HCEC 1CT (cell line): ENCODE measurements around the gene SRC.

Source experiments
- DNase-seq: peaks from one replicate; pipeline ENCODE4 v3.0.0-alpha.2; 2017

SRC gene

DNA sequence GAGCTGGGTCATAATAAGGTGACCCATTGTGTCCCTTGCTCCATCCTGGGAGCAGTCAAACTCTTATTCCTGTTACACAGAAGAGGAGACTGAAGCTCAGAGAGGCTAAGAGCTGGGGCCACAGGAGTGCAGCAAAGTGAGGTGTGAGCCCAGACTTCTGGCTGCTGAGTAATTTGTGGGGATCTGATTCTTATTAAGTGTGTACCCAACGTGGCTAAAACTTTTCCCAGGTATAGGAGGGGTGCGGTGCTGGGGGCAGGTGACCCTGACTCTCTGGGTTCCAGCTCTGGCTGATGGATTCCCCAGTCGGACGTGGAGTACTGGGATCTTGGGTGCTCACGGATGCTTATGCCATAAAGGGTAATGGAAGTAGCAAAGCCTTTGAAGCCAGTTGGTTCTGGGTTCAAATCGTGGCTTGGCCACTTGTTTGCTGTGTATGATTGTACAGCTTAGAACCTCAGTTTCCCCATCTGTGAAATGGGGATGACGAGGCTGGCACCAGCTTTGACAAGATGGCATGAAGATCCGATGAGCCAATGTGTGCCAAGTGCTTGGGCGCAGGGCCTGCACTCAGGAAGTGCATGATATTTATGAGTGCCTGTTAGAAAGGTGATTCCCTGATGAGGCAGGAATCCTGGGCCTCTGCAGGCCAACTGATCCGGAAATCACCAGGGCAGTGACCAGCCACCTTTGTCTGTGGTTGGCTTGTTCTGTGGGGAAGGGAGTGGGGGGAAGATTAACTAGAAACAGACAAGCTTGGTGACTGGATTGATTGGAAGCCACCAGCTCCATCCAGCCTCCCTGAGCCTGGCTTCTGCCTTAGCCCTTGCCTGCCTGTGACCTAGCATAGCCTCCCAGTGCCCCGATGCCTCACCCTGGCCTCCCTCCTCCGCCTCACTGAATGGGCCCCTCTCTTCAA, 6.0 kb downstream of the SRC start:
- DNase-seq, result no peak

GRCh38 chr20:37352608-37352980, 6.7 kb downstream of the SRC start:
- DNase-seq, result no peak

DNA sequence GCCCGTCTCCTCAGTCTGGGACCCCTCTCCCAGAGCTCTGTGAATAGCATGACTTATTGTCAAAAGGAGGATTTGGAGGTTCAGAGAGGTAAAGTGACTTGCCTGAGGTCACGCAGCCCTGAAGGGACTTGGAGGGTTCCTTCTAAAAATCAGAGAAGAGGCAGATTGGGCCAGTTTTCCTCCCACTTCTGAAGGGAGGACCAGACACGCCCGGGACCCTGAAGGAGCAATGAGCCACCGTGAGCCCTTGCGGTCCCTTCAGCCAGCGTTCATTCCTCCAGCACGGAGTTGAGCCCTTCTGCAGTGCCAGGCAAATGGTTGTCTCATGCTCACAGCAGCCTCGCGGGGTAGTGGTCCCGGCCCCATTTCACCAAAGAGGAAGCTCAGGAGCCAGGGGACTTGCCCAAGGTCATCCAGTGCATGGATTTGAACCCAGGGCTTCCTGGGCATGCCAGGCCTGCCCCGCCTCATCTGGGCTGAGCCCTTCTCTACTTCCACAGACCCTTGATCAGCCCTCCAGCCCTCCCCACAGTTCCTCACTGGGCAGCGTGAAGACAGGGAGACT, 7.4 kb downstream of the SRC start:
- DNase-seq, result no peak

GRCh38 chr20:37354210-37355195, 8.6 kb downstream of the SRC start:
- DNase-seq, result no peak

GRCh38 chr20:37355252-37356180, 9.6 kb downstream of the SRC start:
- DNase-seq, result no peak

GRCh38 chr20:37356387-37356786, 10.4 kb downstream of the SRC start:
- DNase-seq, result no peak

DNA sequence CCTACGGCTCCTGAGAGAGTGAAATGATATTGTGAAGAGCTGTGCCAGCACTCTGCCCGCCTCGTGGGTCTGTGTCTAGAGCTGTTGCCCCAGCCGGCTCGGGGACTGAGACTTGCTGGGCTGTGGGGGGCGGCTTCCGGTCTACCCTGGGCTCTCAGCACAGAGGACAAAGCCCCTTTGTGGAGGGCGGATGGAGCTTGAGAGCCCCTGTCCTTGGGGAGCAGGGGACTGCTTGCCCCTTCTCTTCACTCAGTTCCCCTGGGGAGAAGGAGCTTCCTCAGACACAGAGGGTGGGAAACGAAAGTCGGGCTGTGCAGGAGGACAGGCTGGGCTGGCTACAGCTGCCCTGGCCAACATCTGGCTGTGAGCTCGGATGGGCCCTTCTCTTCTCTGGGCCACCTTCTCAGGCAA, 11.0 kb downstream of the SRC start:
- DNase-seq, result no peak

DNA sequence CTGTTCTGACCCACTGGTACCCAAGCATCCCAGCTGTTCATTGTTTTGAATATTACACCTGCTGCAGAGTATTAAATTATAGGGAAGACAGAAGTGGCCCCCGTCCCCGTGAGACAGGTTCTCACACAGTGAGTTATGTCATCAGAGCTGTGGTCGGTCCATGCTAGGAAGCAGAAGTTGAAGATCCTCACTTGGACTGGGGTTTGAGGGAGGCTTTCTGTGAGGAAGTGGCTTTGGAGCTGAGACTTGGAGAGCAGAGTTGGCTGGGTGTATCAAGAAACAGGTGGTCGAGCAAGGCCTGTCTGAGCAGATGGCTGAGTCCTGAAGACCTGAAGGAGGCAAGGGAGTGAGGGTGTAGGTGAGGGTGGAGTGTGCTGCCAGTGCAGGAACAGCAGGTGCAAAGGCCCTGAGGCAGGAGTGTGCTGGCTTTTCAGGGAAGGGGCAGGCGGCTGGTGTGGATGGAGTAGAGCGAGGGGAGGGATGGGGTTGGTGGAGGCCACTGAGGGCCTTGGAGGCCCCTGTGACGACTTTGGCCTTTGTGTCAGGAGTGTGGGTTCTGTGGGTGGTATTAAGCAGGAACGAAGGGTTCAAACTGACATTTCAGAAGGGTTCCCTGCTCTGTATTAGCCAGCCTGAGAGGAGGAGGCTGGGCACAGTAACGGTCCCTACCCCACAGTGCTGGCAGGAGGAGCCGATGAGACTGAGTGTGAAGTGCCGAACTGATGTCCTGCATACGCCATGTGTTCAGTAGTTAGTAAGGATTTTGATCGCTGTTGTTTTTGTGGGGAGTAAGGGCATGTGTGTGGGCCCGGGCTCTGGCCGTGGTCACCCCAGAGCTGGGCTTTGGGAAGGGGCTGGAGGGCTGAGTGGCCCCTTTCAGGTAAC, 11.8 kb downstream of the SRC start:
- DNase-seq, result no peak

DNA sequence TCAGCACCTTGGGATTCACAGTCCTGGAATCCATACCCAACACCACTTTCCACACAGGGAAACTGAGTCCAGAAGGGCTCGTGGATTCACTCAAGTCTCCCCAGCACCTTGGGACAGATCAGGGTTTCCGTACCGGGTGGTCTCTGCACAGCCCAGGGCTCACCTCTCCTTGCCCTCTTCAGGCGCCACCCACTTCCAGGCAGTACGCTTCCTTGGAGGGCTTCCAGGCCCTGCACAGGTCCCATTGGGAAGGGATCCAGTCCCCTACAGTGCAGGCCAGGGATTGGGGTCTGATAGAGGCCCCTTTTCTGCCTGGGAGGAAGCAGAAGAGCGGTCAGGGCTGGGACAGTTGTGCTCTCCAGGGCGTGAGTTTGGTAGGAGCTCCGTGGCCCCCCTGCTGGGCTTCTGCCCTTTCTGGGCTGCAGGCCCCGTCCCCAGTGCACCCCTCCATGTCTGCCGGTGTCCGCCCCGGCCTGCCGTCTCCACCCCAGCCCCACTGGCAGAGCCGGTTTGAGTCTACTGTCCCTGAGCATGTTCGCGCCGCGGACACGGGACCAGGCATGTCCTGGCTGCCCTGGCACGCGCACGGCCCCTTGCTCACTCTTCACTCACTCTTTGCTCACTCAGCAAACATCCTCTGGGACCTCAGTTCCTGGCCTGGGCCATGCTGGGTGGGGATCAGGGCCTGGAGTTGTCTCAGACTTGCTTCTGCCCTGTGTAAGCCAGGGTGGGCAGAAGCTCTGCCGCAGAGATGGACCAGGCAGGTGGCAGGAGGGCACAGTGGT, 12.6 kb downstream of the SRC start:
- DNase-seq, result no peak

- DNase-seq, result no peak
Measured at GRCh38 chr20:37359331-37359730, 13.4 kb downstream of the SRC start.

DNA sequence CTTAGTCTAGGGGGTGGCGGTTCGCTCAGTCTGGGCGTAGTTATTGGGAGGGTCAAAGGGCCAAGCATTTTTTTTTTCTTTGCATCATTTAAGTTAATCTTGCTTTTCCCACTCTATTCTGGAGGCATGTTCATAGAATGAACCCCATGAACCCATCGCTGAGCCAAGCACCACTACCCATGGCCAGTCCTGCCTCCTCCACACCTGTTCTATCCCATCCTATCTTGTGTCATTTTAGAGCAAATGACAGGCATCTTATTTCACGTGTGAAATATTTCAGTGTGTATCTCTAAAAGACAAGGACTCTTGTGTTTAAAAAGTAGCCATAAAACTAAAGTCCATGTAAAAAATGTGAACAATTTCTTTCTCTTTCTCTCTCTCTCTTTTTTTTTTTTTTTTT, 13.9 kb downstream of the SRC start:
- no peak for DNase-seq

DNA sequence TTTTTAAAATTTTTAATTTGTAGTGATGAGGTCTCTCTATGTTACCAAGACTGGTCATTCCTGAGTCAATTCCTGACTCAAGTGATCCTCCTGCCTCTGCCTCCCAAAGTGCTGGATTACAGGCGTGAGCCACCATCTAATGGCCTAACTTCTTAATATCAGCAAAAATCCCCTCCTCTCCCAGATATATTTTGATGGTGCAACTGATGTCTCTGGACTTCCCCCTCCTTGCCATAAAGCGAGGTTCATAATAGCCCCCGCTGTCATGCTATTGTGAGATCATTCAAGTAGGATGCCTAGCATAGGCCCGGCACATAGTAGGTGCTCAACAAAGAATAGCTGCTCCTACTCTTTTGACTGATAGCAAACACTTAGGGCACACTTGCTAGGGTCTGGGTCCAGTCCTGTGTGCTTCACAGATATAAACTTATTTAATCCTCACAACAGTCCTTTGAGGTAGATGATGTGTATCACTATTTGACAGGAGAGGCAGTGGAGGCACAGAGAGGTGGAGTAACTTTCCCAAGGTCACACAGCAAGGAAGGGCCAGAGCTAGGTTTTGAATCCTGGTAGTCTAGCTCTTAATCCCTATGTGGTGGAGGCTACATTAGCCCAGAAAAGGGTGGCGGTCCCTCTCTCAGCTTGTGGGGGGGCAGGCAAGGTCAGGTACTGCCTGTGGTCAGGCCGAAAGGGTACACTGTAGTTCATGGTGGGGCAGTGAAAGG, 14.6 kb downstream of the SRC start:
- no peak for DNase-seq

DNA sequence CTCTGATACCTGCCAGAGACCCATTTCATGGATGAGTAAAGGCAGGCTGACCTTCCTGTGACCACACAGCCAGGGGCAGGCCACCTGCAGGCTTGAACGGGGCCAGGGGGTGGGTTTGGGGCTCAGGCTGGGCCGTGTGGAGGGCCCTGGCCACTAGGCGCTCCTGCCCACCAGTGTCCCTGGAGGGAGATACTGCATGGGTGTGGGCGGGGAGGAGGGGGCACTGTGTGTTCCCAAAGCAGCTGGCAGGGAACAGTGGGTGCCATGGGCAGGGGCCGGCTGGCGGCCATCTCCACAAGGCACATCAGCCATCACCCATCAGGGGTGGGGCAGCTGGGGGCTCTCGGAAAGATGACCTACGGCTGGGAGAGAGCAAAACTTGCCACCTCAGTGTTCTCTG, 15.4 kb downstream of the SRC start:
- DNase-seq, result no peak

DNA sequence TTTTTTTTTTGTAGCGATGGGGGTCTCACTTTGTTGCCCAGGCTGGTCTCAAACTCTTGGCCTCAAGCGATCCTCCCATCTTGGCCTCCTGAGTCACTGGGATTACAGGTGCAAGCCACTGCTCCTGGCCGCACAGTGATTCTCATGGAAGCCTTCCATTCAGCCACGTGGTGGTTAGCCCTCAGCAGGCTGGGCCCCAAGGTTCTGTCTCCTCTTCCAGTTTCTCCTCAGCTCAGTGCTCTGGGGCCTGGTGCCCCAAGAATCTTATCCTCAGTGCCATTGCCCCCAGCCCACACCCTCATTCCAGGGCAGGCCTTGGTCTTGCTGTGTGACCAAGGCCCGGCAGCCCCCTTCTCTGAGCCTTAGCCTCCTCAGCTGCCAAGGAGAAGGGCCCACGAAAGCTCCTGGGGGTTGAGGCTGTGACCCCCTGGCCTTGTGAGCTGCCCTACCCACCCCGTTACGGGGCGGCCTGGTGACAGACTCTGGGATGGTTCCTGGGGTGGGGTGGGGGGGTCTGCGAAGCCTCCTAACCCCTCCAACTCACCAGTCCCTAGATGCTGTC, 16.4 kb downstream of the SRC start:
- DNase-seq, result no peak

DNA sequence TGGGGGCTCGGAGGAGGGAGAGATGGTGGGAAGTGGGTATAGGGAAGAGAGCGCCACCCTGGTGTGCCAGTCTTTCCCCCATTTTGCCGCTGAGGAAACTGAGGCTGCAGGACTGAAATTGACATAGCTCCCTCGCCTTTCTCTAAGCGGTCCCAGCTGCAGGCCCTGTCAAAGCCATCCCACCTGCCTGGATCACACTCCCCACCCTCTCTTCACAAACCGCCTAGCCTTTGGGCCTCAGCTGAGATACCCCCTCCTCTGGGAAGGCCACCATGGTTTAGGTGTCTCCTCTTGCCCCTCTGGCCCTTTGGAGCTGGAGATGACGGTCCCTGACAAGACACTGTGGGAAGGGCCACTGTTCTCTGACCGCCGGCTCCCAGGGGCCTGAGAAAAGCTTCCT, 16.9 kb downstream of the SRC start:
- DNase-seq, result no peak

DNA sequence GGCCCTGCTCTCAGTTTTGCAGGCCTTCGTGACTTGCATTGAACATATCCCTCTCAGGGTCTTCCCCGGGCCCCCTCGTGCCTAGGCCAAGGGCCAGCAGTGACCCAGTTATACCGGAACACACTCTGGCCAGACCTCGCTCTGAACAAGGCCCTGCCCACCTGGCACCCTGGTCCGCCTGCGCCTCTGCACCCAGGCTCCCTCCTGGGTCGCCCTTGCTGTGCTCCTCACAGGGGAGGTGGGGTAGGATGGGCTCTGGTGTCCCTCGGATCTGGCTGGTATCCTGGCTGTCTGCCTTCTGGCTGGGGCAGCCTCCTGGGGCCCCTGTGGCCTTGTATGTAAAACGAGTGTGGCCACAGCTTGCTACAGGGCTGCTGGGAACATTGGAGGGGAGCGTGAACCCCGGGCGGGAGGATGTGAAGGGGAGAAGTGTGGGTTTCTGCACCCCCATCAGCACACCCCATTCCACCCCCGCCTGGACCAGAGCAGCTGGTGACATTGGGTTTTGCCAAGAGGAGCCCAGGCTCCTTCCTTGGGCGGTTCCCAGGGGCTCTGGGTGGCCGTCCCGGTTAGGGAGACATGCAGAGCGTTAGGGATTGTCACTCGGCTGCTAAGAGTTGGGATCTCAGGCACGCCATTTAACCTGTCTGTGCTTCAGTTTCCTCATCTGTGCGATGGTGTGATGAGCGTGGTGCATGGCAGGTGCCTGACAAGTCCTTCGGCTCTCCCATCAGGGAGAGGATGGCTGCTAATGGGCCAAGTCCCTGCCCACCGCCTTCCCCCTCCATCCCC, 17.5 kb downstream of the SRC start:
- DNase-seq, result no peak

GRCh38 chr20:37364013-37364926, 18.3 kb downstream of the SRC start:
- DNase-seq, result no peak
